GM15510 (cell line): ENCODE measurements around the gene HOXD4.

Source experiments
- POLR2A ChIP-seq: IDR thresholded peaks from 3 replicates; pipeline ENCODE4 v1.6.1; 2011; ENCODE audit warnings: borderline replicate concordance; ENCODE audit not compliant: insufficient read length; ENCODE audit errors: extremely low read depth

Gene HOXD4

GRCh38 chr2:176150584-176151441, 537 bp upstream of the HOXD4 start:
- TF ChIP-seq POLR2A = no peak

- no peak for TF ChIP-seq POLR2A
Measured at GRCh38 chr2:176152350-176153181, 1.2 kb downstream of the HOXD4 start.

- TF ChIP-seq POLR2A = no peak
Measured at GRCh38 chr2:176154576-176155252, 3.4 kb downstream of the HOXD4 start.

- no peak for TF ChIP-seq POLR2A
Measured at GRCh38 chr2:176155356-176156044, 4.2 kb downstream of the HOXD4 start.

GRCh38 chr2:176156301-176156806, 5.0 kb downstream of the HOXD4 start:
- TF ChIP-seq POLR2A = no peak

- TF ChIP-seq POLR2A = no peak
Measured at GRCh38 chr2:176156807-176157498, 5.6 kb downstream of the HOXD4 start, which contains the start of gene HOXD3. TSS of gene HOXD3 (plus strand) at chr2:176157307. CDS start at chr2:176169115, 11,808 bp downstream.

GRCh38 chr2:176157499-176158185, 6.3 kb downstream of the HOXD4 start:
- TF ChIP-seq POLR2A = no peak

- TF ChIP-seq POLR2A = no peak
Measured at GRCh38 chr2:176158186-176158591, 6.8 kb downstream of the HOXD4 start.

GRCh38 chr2:176158855-176159662, 7.7 kb downstream of the HOXD4 start:
- TF ChIP-seq POLR2A = no peak

- no peak for TF ChIP-seq POLR2A
Measured at GRCh38 chr2:176159663-176160250, 8.4 kb downstream of the HOXD4 start.

- no peak for TF ChIP-seq POLR2A
Measured at GRCh38 chr2:176160251-176160985, 9.1 kb downstream of the HOXD4 start.

GRCh38 chr2:176160986-176161824, 9.9 kb downstream of the HOXD4 start:
- TF ChIP-seq POLR2A = no peak
